Activated CD4-positive, CD25-positive, alpha-beta regulatory T cell treated with anti-CD3 and anti-CD28 coated beads, Interleukin-2, amount 50 U/mL, for 16 hours (primary cell): ENCODE measurements around the gene GLI1.
A peak's percentile ranks its signal among the peaks of the same experiment; 100 is the strongest.
"Not testable (repeated sequence)": the region's sequence is repeated elsewhere in the genome, so short reads cannot be mapped to it uniquely, and the experiment has no call there.

Experiments used
- DNase-seq: peaks from one replicate; pipeline ENCODE4 v3.0.0-alpha.2; 2020; ENCODE audit warnings: low read depth, low spot score

Gene GLI1

GRCh38 chr12:57459750-57460467 lies at the start of gene GLI1:
Gene GLI1 (plus strand): TSS chr12:57459785. CDS start chr12:57463692, 3,907 bp downstream.
- no peak for DNase-seq

- DNase-seq = no peak
These were observed 49.1 kb upstream of the GLI1 start for GRCh38 chr12:57410534-57410933.

GRCh38 chr12:57414160-57414559 lies 45.4 kb upstream of the GLI1 start:
- not testable (repeated sequence) for DNase-seq

GRCh38 chr12:57415088-57415487 lies 44.5 kb upstream of the GLI1 start:
- DNase-seq = no peak

GRCh38 chr12:57416039-57416996 lies 43.3 kb upstream of the GLI1 start:
- DNase-seq = no peak

- no peak for DNase-seq
These were observed 41.3 kb upstream of the GLI1 start for GRCh38 chr12:57418255-57418654.

- no peak for DNase-seq
These were observed 40.1 kb upstream of the GLI1 start for GRCh38 chr12:57419495-57419894.

GRCh38 chr12:57420482-57420881 lies 39.1 kb upstream of the GLI1 start:
- no peak for DNase-seq

GRCh38 chr12:57426948-57427347 lies 32.6 kb upstream of the GLI1 start:
- not testable (repeated sequence) for DNase-seq

- DNase-seq = no peak
These were observed 30.6 kb upstream of the GLI1 start for GRCh38 chr12:57428965-57429364.

GRCh38 chr12:57429473-57430111 lies 30.0 kb upstream of the GLI1 start:
- DNase-seq = no peak

- DNase-seq = no peak
These were observed 29.3 kb upstream of the GLI1 start for GRCh38 chr12:57430112-57430930.

- peak; percentile 81 for DNase-seq
These were observed 28.5 kb upstream of the GLI1 start, which contains the start of gene R3HDM2 for GRCh38 chr12:57430931-57431566. Gene R3HDM2 (minus strand): TSS chr12:57431043. CDS start chr12:57310428, 120,615 bp downstream.

- no peak for DNase-seq
These were observed 27.9 kb upstream of the GLI1 start for GRCh38 chr12:57431654-57432188.

- no peak for DNase-seq
These were observed 26.2 kb upstream of the GLI1 start for GRCh38 chr12:57433370-57433769.

- DNase-seq = no peak
These were observed 24.9 kb upstream of the GLI1 start, which contains the start of gene INHBC for GRCh38 chr12:57434517-57435223. Gene INHBC (plus strand): TSS chr12:57434784. CDS start chr12:57434887, 103 bp downstream.

- DNase-seq = no peak
These were observed 24.3 kb upstream of the GLI1 start for GRCh38 chr12:57435293-57435692.

- DNase-seq = no peak
These were observed 21.2 kb upstream of the GLI1 start for GRCh38 chr12:57438400-57438799.

GRCh38 chr12:57439762-57440266 lies 19.8 kb upstream of the GLI1 start:
- no peak for DNase-seq
